NCI-H2029 (cell line): ENCODE data around the gene SUN1.

Experiments used
- DNase-seq: peaks from one replicate; lab custom pipeline; 2025; lab: John Stamatoyannopoulos, UW

Gene SUN1

GRCh38 chr7:805261-805660, 27.0 kb upstream of the SUN1 start:
- no peak for DNase-seq

GRCh38 chr7:815284-816216, 16.7 kb upstream of the SUN1 start:
- DNase-seq = no peak

GRCh38 chr7:816300-816750, 16.0 kb upstream of the SUN1 start:
- peak; percentile 97 for DNase-seq

GRCh38 chr7:816751-817671, 15.3 kb upstream of the SUN1 start:
- peak; percentile 34 for DNase-seq

- DNase-seq = no peak
These were observed 14.1 kb upstream of the SUN1 start for GRCh38 chr7:818031-818699.

GRCh38 chr7:820341-820740, 11.9 kb upstream of the SUN1 start:
- no peak for DNase-seq

GRCh38 chr7:821688-822087, 10.6 kb upstream of the SUN1 start:
- DNase-seq = no peak

- DNase-seq = no peak
These were observed 9.5 kb upstream of the SUN1 start for GRCh38 chr7:822692-823276.

- peak; percentile 11 for DNase-seq
These were observed 8.6 kb upstream of the SUN1 start for GRCh38 chr7:823649-824048.

GRCh38 chr7:824081-824480, 8.2 kb upstream of the SUN1 start:
- no peak for DNase-seq

GRCh38 chr7:824664-825063, 7.6 kb upstream of the SUN1 start:
- DNase-seq = no peak

GRCh38 chr7:825386-825785, 6.9 kb upstream of the SUN1 start:
- no peak for DNase-seq

- no peak for DNase-seq
These were observed 5.9 kb upstream of the SUN1 start for GRCh38 chr7:826230-826917.

- DNase-seq = no peak
These were observed 3.3 kb upstream of the SUN1 start for GRCh38 chr7:828793-829561.

GRCh38 chr7:830069-830468, 2.2 kb upstream of the SUN1 start:
- no peak for DNase-seq

- no peak for DNase-seq
These were observed 595 bp upstream of the SUN1 start for GRCh38 chr7:831596-832166.

GRCh38 chr7:832968-833424, 720 bp downstream of the SUN1 start:
- DNase-seq = no peak

- no peak for DNase-seq
These were observed 1.5 kb downstream of the SUN1 start for GRCh38 chr7:833601-834258.

- DNase-seq = no peak
These were observed 2.0 kb downstream of the SUN1 start for GRCh38 chr7:834277-834676.
